SKM-1 treated with dmso at 0.1 percent for 144 hours (cell line): ENCODE measurements around the gene PLA2G1B.
"Not testable (repeated sequence)": the region's sequence is repeated elsewhere in the genome, so short reads cannot be mapped to it uniquely, and the experiment has no call there.

Source experiments
- DNase-seq: peaks from one replicate; lab custom pipeline; 2025; ENCODE audit not compliant: unreplicated experiment; lab: John Stamatoyannopoulos, UW

Gene PLA2G1B

DNA sequence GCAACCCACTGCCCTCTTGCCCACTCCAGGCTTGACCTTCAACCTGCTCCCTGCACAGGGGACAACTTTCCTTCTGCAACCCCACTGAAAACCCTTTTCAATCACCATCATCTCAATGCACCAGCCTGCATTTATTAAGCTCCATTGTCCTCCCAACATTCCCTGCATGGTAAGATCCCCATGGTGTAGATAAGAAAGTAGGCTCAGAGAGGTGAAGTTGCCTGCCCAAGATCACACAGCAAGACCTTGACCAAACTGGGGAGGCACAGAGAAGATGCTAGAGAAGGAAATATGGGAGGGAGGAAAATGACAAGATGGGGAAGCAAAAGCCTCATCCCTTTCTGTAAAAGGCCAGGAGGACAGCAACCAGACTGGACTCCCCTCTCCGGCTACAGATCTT, 31.5 kb upstream of the PLA2G1B start:
- DNase-seq, result no peak

DNA sequence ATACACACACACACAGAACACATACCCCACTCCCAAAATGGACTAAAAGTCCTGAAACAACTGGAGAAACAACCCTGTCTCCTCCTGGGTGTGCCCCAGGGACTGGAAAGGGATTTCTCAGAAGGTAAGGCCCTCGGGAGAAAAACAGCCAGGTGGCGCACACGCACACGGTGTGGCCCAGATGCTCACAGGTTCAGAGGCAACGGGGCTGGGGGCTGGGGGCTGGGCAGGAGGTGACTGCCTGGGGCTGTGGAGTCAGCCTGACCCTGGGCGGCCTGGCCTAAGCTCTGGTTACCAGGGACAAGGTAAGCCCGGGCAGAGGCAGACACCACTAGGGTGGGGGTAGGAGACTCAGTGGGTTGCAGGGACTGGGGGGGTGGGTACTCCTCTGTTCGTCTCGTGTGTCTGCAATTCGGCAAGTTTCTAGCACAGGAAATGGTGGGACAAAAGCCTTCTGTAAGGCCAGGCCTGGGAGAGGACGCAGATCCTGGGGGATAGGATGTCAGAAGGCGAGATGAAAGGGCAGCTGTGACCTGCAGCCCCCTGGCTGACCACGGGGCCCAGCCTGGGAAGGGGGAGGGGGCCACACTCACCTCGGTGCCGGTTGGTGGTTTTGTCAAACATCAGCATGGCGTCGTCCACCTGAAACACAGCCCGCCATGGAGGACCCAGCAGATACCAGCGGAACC, 31.0 kb upstream of the PLA2G1B start:
- DNase-seq, result no peak

DNA sequence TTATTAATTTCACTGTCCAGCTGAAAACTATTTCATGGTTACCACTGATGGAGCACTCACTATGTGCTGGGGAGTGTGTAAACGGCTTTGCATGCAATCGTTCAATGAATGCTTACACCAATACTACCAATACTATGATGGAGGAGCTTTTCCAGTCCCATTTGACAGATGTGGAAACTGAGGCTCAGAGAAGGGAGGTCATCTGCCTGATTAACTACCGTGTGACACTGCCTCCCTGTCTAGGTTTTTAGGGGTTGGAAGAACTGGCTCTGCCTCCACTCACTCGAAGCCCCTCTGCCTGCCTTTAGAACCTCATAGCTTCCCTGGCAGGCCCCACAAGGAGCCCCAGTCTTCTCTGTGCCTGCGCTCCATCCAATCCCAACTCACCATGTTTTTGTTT, 29.5 kb upstream of the PLA2G1B start:
- DNase-seq, result no peak

DNA sequence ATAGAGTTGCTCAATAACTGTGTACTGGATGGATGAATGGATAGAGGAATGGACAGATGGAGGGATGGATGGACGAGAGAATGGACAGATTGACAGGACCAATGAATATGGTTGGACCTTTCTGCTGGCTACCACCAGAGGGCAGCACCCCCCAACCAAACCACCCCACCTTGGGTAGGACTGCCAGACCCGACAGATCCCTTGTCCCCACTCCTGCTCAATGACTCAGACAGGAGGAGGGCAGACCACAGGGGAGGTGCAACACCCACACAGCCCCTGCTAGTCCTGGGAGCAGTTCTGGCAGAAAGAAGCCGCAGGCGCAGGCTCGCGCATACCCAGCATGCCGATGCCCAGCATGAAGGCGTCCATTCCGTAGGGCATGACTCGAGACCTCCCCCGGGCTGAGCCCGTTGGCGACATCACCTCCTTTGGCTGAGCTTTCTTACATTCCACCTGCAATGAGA, 29.0 kb upstream of the PLA2G1B start:
- DNase-seq, result no peak

DNA sequence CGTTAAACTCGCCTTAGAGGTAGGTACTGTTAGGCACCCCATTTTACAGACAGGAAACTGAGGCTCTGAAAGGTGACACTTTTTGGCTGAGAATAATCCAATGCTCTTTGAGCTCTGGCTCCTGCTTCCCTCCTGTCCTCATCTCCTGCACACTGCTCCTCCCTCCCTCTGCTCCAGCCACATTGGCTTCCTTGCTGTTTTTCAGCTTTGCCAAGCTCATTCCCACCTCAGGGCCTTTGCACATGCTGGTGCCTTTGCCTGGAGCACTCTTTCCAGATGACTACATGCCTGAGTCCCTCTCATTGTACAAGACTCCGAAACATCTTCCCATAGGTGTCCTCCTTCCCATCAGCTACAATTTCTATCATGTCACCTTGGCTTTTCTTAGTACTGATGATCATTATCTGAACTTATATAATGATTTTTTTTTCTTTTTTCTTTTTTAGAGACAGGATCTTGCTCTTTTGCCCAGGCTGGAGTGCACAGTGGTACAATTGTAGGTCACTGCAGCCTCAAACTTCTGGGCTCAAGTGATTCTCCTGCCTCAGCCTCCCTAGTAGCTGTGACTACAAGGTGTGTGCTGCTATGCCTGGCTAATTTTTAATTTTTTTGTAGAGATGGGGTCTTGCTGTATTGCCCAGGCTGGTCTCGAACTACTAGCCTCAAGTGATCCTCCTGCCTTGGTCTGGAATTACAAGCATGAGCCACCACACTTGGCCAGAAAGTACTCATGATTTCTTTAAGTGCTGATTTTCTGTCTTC, 26.2 kb upstream of the PLA2G1B start:
- DNase-seq, result no peak

DNA sequence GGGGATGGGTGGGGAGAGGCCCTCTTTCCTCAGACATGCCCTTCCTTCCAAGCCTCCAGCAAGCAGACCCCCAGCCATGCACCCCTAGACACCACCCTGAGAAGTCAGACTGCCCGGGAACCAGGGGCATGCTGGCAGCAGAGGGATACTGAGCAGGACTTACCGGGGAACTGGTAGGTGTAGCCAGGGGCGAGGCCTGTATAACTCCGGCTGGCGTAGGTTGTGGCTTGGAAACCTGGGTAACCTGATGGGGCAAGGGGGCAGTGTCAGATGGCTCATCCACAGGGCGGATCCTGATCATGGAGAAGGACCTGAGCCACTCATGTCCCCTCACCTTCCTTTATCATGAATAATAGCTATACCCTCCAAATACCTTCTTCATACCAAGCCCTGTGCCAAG, 25.6 kb upstream of the PLA2G1B start:
- no peak for DNase-seq

DNA sequence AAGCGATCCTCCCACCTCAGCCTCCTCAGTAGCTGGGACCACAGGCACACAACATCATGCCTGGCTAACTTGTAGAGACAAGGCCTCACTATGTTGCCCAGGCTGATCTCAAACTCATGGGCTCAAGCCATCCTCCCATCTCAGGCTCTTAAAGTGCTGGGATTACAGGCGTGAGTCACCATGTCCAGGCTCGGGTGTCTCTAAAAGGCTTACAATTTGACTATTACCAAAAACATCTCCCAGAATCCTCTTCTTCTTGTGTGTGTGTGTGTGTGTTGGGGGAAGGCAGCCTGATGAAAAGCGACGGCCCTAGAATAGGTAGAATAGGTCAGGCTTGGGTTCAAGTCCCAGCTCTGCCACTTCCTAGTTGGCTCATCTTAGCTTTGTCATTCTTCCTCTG, 24.5 kb upstream of the PLA2G1B start:
- no peak for DNase-seq

DNA sequence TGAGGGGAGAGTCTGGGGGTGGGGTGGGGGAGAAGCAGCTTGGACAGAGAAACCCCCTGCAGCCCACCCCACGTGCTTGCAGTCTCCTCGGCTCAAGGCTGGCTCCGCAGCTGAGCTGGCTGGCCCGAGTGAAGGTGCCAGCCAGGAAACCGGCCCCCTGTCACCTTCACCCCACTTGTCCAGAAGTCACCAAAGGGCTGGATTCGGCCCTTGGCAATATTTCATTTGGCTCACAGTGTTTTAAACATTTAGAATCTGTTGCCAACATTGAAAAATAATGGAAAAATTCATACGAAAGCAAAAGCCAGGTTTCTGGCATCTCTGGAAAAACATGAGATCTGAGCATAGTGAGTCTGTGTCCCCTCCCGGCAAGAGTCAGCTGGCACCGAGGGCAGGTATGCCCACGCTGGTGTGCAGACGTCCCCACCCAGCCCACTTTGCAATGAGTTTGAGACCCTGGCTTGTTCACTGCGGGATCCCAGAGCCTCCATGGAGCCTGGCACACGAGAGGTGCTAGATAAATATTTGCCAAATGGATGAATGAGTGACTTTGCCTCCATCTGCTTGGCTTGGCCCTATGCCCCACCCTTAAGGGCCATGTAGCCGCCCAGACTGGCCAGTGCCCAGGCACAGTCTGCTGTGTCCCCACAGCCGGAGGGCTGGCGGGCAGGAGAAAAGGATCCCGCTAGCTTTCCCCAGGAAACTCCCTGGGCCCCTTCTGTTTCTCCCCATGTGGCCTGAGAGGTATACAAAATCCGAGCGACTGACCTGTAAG, 23.2 kb upstream of the PLA2G1B start:
- no peak for DNase-seq

DNA sequence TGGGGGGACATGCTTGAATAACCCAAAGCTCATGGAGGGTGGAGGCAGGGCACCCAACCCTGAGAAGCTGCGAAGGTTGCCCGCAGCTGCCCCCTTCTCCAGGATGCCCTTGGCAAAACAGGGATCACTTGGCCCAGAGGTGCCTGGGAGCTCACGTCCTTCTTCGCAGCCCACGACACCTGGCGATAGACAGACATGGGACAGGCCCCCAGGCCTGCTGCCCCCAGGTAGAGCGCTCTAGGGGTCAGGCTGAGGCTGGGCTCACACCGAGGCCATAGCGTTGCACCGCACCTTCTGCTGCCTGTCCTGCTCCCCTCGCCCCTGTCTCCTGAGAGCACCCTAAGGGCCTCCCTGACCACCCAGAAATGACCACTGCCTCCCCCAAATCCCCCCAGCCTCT, 20.2 kb upstream of the PLA2G1B start:
- DNase-seq, result no peak

DNA sequence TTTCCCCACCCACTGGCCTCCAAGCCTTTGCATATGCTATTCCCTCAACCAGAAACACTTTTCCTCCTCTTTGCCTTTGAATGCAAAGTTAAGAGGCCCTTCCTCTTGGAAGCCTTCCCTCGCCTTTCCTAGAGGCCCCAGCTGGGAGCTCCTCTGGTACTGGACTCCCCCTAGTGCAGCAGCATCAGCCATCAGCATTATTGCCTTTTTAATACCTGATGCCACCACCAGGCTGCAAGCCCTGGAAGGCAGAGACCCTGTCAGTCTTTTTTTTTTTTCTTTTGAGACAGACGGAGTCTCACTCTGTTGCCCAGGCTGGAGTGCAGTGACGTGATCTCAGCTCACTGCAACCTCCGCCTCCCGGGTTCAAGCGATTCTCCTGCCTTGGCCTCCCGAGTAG, 19.1 kb upstream of the PLA2G1B start:
- DNase-seq, result no peak

DNA sequence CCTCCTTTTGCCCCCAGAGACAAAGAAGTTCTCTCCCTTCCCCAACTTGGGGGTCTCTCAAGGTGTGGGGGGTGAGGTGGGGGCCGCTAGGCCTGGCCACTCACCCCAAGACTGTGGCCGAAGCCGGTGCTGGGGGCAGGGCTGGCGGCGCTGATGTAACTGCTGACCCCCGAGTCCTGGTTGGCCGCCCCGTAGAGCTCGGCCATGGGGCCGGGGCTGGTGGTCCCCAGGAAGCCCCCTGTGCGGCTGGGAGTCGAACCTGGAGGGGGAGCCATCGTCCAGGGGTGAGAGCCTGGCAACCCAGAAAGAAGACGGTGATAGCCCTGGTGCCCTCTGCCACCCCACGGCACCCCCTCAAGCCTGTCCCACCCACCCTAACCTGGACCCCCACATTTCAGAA, 18.5 kb upstream of the PLA2G1B start:
- DNase-seq, result no peak

DNA sequence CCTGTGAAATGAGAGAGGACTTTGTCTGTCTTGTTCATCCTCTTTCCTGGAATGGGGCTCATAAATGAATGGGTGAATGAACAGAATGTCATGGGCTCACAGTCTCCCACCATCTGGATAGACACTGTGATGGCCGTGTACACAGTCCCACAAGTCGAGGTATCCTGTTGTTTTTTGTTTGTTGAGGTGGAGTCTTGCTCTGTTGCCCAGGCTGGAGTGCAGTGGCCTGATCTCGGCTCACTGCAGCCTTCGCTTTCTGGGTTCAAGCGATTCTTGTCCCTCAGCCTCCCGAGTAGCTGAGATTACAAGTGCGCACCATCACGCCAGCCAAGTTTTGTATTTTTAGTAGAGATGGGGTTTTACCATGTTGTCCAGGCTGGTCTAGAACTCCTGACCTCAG, 16.1 kb upstream of the PLA2G1B start:
- DNase-seq, result no peak

DNA sequence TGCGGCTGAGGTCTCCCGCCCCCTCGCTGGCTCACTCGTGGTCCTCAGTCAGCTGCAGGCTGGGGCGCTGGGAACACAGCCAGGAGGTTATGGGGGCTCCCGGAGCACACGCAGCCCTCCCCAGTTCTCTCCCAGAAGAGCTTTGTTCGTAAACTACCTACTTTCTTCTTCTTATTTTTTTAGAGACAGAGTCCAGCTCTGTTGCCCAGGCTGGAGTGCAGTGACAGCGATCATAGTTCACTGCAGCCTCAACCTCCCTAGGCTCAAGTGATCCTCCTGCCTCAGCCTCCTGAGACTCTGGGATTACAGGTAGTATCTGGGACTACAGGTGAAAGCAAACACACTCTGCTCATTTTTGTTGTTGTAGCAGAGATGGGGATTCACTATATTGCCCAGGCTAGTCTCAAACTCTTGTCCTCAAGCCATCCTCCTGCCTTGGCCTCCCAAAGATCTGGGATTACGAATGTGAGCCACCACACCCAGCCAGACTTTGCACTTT, 15.5 kb upstream of the PLA2G1B start:
- DNase-seq, result no peak

DNA sequence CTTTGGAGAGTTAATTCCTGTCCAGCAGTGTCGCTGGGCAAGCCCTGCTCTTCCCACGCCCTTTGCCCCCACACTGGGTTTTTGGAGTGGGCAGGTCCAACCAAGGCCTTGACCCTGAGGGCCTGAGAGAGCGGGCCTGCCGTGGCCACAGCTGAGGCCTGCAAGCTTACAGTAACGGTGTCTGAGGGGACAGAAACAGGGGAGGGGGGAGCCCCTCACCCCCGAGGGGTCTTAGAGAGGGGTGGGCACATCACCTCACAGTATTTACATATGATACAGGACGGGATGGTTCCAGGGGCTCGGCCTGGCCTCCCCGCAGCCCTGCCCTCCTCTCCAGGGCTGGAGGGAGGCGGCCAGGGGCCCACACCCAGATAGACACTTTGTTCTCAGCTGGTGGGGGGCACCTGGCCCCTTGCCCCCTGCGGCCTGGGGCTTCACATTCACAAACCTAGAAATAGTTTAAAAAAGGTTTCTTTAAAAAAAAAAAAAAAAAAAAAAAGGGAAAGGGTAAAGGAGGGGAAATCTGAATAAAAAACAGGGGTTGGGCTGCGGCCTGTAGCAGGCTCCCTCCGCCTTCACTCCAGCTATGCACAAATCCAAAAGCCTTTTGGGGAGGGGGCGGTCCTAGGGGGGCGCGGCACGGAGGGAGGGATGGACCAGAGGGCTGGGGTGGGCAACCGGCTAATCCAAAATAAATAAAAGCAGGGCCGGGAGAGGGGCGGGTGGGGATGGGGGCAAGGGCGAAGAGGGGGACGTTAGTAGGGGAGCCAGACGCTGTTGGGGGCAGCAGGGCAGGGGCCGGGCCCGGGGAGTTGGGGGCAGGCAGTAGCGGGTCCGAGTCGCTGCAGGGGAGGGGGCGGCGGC, 14.8 kb upstream of the PLA2G1B start:
- no peak for DNase-seq

DNA sequence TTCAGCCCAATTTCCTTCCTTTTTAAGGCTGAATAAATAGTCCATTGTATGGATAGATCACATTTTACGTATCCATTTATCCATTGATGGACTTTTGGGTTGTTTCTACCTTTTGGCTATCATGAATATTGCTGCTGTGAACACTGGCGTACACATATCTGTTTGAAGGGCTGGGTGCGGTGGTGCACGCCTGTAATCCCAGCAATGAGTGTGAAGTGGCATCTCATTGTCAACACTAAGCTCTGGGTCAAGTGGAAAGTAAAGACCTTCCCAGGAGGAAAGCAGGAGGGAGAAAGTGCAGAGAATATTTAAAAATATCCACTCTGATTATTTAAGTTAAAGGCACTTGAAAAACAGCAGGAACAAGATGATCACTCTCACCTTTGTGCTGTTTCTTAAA, 11.7 kb upstream of the PLA2G1B start:
- DNase-seq, result no peak

DNA sequence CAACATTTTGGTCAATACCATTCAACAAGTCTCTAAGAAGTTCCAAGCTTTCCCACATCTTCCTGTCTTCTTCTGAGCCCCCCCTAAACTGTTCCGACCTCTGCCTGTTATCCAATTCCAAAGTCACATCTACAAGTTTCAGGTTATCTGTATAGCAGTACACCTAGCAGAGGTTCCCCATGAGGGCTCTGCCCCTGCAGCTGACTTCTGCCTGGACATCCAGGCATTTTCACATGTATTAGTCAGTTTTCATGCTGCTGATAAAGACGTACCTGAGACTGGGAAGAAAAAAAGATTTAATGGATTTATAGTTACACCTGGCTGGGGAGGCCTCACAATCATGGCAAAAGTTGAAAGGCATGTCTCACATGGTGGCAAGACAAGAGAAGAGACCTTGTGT, 10.2 kb upstream of the PLA2G1B start:
- DNase-seq, result no peak

DNA sequence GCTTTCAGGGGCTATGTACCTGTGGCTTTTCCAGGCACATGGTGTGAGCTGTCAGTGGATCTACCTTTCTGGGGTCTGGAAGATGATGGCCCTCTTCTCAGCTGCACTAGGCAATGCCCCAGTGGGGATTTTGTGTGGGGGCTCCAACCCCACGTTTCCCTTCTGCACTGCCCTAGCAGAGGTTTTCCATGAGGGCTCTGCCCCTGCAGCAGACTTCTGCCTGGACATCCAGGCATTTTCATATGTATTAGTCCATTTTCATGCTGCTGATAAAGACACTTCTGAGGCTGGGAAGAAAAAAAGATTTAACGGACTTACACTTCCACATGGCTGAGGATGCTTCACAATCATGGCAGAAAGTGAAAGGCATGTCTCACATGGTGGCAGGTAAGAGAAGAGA, 8.8 kb upstream of the PLA2G1B start:
- DNase-seq, result not testable (repeated sequence)

DNA sequence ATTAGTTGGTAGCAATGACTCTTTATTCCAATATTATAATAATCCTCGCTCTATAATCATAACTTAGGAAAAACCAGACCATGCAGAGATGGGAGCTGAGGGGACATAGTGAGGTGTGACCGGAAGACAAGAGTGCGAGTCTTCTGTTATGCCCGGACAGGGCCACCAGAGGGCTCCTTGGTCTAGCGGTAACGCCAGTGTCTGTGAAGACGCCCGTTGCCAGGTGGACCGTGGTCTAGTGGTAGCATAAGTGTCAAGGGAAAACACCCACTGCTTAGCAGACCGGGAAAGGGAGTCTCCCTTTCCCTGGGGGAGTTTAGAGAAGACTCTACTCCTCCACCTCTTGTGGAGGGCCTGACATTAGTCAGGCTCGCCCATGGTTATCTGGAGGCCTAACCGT, 7.9 kb upstream of the PLA2G1B start:
- not testable (repeated sequence) for DNase-seq

DNA sequence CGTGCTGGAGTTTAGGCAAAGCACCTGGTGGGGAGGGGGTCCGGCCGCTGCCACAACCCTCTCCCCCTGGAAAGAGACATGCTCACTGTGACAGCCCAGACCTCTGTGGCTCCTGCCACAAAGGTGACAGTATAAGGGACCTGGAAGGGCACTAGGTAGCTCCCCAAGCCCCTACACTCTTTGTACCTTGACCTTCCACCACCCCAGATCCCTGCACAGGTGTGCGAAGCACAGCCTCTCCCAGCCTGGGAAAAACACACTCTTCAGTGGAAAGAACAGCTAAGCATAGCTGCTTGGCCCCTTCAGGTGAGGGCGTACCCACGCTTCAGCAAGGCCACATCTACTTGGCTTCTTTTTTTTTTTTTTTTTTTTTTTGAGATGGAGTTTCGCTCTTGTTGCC, 4.9 kb upstream of the PLA2G1B start:
- no peak for DNase-seq

DNA sequence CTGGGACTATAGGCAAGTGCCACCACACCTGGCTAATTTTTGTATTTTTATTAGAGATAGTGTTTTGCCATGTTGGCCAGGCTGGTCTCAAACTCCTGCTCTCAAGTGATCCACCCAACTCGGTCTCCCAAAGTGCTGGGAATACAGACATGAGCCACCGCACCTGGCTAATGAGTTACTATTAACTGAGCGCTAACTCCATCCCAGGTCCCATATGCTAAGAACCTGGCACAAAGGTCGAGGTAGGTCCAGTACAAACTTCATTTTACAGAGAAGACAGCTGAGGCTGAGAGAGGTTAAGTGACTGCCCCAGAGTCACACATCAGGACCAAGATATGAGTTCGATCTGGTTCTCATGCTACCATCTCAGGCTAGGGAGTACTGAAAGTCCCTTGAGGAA, 4.5 kb upstream of the PLA2G1B start:
- DNase-seq, result no peak

DNA sequence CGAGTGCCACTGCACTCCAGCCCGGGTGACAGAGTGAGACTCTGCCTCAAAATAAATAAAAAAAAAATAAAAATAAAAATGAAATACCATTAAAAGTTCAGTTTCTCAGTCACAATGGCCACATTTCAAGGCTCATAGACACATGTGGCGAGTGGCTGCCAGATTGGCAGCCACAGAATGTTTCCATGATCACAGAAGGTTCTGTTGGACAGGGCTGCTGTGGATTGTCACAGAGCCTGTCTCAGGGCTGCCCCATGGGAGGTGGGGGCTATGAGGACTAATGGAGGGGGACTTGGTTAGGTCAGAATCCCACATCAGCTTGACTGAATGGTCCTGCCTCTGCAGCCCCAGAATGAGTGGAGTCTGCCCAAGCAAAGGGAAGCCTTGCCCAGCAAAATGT, 3.8 kb upstream of the PLA2G1B start:
- no peak for DNase-seq
